HG02798 (cell line): ENCODE results near the gene RNF141.

Experiments
- ATAC-seq: cut with Tn5 transposase; IDR thresholded peaks from one replicate; pipeline ENCODE4 v1.9.1; 2021; ENCODE audit warnings: mild to moderate bottlenecking; ENCODE audit not compliant: unreplicated experiment, poor library complexity

RNF141 gene

GRCh38 chr11:10500757-10501684 is 40.0 kb downstream of the RNF141 start:
- ATAC-seq = no peak

DNA sequence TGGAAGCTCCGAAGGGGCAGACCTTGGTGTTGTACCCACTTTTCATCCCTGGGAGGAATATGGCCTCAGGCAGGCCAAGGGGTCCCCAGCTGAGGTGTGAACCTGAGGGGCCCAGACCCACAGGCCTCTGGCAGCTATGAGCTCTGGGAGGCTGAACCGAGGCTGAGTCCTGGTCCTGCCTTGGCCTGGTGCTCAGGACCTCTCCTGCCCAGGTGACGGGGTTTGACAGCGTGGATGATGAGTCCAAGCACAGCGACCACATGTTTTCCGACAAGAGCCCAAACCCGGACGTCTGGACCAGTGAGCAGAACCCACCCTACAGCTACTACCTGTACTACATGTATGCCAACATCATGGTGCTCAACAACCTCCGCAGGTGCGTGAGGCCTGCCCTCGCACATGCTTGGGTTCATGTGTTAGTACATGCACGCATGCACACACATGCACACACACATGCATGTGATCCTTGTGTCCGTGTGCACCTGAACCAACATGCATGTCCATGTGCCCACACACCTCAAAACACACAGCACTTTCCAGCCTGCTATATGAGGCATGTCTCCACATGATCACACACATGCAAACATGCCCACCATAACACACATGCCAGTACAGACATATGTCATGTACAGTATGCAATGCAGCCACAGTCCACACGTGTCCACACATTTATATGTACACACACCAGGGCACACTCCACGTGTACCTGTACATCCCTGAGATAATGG is 40.9 kb downstream of the RNF141 start:
- ATAC-seq = no peak

DNA sequence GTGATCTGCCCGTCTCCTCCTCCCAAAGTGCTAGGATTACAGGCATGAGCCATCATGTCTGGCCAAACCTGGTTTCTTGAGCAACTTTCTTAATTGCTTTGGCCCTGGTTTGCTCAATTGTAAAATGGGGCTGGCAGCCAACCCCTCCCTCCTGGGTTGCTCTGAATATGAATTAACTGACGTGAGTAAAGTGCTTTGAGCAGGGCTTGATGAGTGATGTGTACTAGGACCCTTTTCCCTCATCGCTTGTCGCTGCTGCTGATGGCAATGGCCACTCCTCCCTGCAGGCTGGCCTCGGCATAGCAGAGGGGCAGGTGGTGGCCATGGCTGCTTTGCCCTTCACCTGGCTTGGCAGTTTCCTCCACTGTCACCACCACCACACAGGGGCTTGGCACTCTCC is 41.5 kb downstream of the RNF141 start:
- no peak for ATAC-seq

- ATAC-seq = no peak
Measured at GRCh38 chr11:10498426-10499250, 42.3 kb downstream of the RNF141 start.

GRCh38 chr11:10498022-10498400 is 43.0 kb downstream of the RNF141 start:
- ATAC-seq = no peak

- no peak for ATAC-seq
Measured at GRCh38 chr11:10497371-10498021, 43.5 kb downstream of the RNF141 start.

GRCh38 chr11:10496296-10496936 is 44.6 kb downstream of the RNF141 start:
- no peak for ATAC-seq

GRCh38 chr11:10495464-10495786 is 45.6 kb downstream of the RNF141 start:
- ATAC-seq = no peak

- no peak for ATAC-seq
Measured at GRCh38 chr11:10494636-10495463, 46.1 kb downstream of the RNF141 start.

GRCh38 chr11:10493041-10493663 is 47.8 kb downstream of the RNF141 start:
- ATAC-seq = no peak

GRCh38 chr11:10492084-10492483 is 48.9 kb downstream of the RNF141 start:
- no peak for ATAC-seq

DNA sequence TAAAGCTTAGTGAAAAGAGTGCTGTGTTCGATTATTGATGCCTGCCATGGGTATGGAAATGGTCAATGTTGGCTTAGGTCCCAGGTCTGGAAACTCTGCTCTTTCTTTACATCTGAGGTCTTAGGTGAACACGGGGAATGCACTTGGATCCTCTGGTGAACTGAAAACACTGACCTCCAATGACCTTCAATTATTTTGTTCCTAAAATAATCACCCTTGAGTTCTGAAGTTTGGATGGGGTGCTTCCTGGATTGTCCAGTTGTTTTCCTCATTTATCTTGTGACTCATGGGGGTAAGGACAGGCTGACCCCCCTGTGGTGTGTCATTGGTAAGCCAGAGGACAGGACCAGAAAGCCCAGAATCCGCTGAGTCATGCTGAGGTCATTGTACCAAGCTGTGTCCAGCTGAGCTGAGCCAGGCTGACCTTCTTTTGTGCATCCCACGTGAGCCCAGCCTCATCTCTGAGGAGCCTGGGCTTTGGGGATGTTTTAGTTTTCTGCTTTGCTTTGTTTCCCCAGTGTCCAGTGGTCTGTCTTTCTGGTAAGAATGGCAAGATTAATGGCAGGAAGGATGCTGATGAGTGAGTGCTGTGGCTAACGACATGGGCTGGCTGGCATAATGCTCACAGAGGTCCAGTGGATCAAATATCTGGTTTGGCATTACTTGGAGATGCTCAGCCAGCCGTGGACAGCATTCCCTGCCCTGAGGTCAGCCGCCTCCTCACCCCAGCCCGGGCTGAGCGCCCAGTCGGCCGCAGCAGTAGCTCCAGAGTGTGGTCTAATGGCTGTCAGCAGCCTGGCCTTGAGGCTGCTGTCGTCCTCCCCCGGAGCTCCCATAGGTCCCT is 50.4 kb downstream of the RNF141 start:
- ATAC-seq = no peak

DNA sequence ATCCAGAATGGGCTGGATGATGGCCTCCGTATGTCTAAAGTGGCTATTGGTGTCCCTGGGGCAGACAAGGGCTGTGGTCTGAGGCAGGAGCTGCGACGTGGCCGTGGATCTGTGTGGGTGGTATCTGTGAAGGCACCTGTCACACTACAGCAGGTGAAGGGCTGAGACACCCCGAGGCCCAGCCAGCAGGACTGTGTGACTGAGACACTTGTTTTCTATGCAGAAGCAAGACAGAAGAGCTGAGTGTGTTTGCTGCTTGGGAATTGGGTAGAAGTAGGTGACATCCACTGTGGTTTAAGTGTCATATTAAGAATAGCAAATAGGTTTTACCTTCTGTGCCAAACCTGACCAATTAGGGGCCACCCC is 51.0 kb downstream of the RNF141 start:
- ATAC-seq = peak; percentile 29

DNA sequence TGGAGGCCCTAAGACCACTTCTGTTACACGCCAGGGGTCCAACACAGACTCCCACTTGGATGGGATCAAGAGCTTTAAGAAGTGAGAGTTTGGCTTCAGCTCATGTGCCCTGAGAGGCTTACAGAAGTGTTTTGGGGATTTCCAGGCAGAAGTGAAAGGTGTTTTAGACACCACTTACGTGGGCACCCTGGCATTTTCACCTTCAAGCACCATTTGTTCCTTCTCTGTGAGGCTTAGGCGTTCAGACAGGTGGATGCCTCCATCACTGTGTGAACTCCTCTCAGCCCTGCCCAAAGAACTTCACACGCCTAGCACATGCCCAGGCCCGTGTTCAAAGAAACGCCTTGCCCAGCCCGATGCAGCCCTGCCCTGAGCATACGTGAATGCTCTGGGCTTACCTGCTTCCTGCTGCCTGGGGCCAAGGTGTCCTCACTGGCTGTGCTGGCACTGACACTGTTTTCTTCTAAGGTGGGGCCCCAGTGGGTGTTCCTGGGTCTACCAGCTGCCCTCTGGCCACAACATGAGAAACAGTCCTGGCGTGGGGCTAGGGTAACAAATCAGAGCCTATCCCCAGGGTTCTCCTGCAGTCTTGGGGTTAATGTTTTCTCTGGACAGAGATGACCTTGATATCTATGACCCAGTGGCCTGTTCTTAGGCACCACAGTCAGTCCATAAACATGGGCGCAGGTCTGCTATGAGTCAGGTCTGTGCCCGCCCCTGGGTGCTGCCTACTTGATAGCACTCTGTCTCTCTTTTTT is 51.9 kb downstream of the RNF141 start:
- peak; percentile 63 for ATAC-seq

GRCh38 chr11:10488121-10488933 is 52.7 kb downstream of the RNF141 start:
- ATAC-seq = peak; percentile 15

- no peak for ATAC-seq
Measured at GRCh38 chr11:10487002-10487647, 53.9 kb downstream of the RNF141 start.
